DMS79 treated with DMSO at 0.1 percent for 48 hours (cell line): Measurements from ENCODE around the gene SENP5.
A peak's percentile ranks its signal among the peaks of the same experiment; 100 is the strongest.

ENCODE experiments used
- DNase-seq: peaks from one replicate; lab custom pipeline; 2025; lab: John Stamatoyannopoulos, UW

SENP5 gene

DNA sequence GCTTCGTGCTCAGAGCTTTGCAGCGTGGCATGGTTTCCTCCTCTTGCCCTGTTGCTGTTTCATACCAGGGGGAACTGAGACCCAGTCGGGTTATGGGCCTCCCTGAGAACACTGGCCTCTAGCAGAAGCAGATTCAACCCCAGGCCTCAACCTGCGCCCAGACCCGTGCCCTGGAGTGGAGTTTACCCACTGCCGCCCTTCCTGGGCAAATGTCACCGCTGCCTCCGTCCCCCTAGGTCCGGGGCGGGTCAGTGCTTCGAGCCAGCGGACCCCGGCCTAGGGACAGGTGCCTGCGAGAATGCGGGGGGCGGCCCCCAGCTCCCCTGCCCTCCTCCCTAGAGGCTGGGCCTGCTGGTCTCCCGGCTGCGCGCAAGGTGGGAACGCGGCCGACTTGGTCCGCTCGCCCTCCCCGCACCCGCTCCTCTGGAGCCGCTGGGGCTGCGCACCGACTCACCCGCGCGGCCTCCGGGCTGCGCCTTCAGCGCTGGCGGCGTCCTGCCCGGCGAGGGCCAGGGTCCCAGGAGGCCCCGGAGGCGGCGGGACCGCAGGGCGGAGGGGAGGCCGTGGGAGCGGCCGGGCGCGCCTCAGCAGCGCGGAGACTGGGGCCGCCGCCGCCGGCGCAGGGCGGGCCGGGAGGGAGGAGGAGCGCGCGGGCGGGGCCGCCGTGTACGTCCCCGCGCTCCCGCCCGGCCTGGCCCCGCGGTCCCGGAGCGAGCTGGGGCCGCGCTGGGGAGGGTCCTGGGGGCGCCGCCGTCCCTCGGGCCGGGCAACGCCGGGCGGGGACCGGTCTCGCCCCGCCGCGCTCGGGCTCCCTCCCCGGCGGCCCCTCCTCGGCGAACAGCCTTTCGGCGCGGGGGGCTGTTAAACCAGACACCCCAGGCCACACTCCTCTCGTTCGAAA lies 100.8 kb downstream of the SENP5 start, which contains the start of gene PIGZ:
PIGZ (minus strand) TSS at position 601 of the 901 bp plus-strand sequence. CDS start 16,802 bp downstream, outside the sequence.
- DNase-seq = peak; percentile 49

DNA sequence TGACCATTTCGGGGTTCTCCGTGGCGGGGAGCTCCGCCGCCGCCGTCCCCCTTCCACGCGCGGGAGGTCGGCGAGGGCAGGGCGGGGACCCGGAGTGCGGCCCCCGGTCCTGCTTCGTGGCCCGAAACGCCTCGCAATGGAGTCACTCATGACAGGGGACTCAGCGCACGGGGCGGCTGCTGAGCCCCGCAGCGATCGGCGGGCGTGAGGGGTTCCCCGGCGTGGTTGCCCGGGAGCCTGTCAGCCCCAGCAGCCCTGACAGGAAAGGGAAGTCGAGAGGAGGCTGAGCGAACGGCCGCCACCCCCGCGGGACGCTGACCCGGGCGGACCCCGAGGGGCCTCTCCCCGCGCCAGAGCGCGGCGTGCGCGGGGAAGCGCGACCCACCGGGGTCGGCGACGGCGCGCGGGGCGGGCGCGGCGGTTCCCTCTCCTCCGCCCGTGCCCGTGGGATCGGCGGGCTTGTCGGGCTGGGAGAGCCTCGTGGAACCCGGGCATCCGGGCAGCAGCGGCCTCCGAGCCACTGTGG lies 101.5 kb downstream of the SENP5 start:
- DNase-seq = no peak

DNA sequence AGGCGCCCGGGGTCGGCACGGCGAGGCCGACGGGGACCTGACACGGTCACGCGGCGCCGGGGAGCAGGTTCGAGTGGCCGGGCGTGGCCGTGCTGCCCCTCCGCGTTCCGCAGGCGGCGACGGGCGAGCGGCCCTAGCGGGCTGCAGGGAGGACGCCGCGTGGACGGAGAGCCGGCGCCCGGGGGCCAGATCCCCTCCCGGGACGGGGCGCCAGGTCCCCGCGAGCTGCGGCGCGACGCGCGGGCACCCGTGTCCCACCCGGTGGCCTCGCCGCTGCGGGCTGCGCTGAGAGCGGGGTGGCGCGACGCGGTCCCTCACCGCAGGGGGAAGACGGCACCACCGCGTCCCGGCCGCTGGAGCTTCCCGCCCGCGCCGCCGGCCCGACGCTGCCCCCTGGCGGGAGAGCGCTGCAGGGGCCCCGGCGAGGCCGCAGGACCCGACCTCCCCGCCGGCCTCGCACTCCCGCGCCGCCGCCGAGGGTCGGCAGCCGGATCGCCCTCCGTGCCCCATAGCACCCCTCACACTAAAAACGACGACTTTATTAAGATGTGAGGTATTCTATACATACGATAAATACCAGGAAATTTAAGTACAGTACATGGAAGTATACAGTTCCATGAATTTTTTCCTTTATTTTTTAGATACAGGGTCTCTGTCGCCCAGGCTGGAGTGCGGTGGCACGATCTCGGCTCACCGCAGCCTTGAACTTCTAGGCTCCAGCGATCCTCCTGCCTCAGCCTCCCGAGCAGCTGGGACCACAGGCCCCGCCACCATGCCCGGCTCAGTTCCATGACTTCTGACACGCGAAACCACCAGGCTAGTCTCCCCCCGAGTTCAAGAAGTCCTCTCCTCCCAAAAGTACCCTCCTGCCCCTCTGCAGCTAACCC lies 102.2 kb downstream of the SENP5 start:
- peak; percentile 62 for DNase-seq

DNA sequence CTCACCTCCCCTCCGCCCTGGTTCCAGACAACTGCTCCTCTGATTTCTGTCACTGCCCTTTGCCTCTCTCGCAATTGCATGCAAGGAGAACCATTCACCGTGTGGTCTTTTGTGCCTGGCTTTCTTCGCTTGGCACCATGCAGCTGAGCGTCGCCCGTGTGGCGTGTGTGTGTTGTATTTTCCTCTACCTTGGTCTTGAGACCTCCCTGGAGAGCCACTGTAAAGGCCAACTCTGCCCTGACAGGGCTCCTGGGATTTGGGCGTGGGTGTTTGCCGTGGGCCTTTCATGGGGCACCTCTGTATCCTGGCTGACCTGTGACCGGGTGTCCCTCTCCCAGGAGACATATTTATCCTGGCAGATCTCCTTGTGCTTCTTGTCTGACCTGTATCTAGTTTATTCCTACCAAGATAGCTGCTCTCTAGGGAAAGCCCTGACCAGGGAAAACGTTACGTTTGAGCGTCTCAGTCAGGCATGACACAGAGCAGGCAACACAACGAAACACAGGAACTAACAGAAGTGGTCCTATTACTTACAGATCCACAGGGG lies 102.9 kb downstream of the SENP5 start:
- no peak for DNase-seq

DNA sequence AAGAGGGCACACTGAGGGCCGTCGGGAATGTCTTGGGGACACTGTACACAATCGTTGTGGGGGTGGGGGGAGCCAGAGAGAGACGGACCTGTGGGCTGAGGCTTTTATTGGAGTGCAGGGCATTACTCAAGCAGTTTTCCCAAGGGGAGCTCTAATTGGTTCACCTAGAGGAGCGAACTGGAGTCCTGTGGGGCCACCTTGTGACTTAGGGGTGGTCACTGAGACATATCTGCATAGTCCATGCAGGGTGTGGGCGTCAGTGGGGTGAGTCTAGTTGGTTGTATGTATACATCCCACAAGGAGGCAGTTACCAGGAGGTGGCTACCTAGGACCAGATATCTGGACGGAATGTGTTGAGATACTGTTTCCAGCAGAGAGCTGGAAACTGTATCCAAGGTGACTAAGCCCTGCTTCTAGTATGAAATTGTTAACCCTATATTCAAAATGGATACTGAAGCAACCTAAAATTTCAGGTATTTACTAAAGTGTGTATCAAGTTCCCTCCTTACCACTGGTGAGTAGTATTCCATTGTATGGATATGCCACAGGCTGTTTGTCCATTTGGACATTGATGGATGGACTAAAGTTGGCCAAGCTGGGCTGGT lies 103.5 kb downstream of the SENP5 start:
- DNase-seq = no peak

DNA sequence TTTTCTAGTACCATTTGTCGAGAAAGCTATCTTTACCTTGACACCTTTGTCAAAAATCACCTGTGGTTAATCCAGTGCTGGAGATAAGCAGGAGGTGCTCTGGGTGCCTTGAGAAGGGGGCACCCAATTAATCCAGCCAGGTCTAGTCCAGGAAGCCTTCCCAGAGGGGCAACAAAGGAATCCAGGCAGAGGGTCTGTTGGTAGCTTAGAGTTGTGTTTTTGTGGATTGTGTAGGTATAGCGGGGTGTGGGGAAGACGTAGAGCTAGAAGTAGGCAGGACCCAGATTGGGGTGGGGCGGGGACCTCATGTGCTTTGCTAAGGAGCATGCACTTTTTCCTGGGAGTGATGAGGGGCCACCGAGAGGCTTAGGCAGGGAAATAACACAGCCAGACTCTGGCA lies 106.9 kb downstream of the SENP5 start:
- DNase-seq = no peak

DNA sequence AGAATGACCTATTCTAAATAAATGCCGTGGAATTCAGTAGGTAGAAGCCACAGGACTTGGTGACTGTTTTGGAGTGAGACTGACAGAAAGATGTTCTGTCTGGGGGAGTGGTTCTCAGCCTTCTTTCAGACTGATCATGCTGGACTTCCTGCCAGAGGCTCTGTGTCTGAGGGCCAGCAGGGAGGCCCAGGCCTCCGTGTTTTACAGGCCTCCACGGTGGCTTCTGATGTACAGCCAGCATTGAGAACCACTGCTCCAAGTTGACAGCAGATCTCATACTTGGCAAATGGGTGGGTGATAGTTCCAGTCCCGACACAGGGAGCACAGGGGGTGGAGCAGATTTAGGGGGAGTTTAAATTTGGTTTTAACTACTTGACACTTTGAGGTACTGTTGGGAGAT lies 107.6 kb downstream of the SENP5 start:
- no peak for DNase-seq

DNA sequence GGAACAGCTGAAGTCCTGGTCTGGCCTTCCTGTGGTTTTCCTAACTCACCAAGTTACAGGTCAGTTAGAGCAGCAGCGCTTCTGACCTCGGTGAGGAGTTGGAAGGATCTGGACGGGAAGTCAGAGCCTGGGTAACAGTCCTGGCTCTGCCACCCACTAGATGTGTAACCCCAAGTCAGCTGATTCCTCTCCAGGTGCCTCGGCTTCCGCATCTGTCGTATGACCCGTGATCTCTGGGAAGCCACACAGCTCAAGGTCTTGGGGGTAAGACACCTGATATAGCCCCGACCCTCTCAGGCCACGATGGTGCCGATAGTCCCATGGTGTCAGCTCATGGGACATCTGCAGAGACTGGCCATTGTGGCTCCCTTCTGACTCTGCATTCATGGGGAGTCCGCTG lies 109.2 kb downstream of the SENP5 start:
- DNase-seq = no peak

DNA sequence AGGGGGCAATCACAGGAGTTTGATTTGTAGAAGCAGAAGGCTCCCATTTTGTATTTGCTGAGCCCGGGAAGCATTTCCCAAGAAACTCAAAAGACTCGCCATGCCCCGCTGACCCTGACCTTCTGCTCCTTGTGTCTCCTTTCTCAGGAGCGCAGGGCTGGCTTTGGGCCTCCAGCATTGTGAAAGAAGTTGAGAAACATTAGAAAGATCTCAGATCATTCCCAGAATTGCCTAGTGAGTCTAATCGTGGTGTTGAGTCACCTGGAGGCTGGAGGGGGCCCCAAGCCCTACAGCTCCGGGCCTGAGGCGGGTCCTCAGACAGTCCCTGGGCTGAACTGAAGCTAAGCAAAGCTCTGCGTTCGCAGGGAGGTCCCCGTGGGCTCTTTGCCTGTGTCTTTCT lies 111.8 kb downstream of the SENP5 start:
- no peak for DNase-seq

DNA sequence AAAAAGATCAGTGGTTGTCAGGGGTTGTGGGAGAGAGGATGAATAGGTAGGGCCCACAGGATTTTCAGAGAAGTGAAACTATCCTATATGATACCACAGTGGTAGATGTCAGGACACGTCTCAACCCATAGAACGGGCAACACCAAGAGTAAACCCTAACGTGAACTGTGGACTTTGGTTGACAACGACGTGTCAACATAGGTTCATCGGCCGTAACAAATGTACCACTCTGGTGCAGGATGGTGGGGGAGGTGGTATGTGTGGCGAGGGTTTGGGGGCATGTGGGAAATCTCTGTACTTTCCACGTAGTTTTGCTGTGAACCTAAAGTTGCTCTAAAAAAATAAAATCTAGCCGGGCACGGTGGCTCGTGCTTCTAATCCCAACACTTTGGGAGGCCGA lies 113.9 kb downstream of the SENP5 start:
- DNase-seq = no peak

DNA sequence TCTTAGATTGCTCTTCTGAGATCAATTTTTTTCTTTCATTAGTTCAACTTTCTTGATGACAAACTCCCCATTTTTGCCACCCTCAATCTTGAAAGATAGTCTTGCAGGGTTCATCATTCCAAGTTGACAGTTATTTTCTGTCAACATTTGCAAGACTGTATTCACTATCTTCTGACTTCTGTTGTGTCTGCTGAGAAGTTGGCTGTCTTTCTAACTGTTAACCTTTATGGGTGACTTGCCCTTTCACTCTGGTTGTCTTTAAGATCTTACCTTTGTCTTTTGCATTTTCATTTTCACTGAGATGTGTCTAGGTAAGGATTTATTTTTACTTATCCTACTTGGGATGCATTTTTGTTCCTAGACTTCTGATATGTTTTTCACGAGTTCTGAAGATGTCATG lies 115.5 kb downstream of the SENP5 start:
- DNase-seq = no peak
